CD4-positive, CD25-positive, alpha-beta regulatory T cell (primary cell): ENCODE data around the gene TEK. TPM values are rescaled to one million over a fixed set of nuclear protein-coding genes. Genes with fewer than 3 reads are reported as not detected.

Experiments
- ATAC-seq, 2 donors: fragments of 150-1000 bp; cut with Tn5 transposase; one replicate each; pipeline ENCODE4 v1.10.0; 2021; ENCODE audit warnings: low read depth in 2 of 2, moderate number of reproducible peaks in 2 of 2, moderate library complexity in 1 of 2
- DNase-seq, 3 donors: peaks; one replicate each; pipeline versions ENCODE4 v3.0.0 to v3.0.0-alpha.2; 2012 to 2022; ENCODE audit warnings: mixed read lengths in 1 of 3
- H3K27ac ChIP-seq: one replicate; pipeline ENCODE4 v1.7.0; 2013; ENCODE audit warnings: mild to moderate bottlenecking, low read length; ENCODE audit not compliant: insufficient read depth, poor library complexity, severe bottlenecking
- H3K27me3 ChIP-seq: one replicate; pipeline ENCODE4 v1.7.0; 2013; ENCODE audit warnings: low read length; ENCODE audit not compliant: control insufficient read depth, insufficient read depth
- H3K36me3 ChIP-seq: one replicate; pipeline ENCODE4 v1.7.0; 2013; ENCODE audit warnings: mild to moderate bottlenecking, low read length, moderate library complexity; ENCODE audit not compliant: control insufficient read depth, insufficient read depth
- H3K4me1 ChIP-seq: 2 replicates; pipeline ENCODE4 v1.7.0; 2013; ENCODE audit warnings: mild to moderate bottlenecking, low read length; ENCODE audit not compliant: insufficient read depth, control insufficient read depth, poor library complexity, severe bottlenecking
- H3K4me3 ChIP-seq: one replicate; pipeline ENCODE4 v1.7.0; 2013; ENCODE audit warnings: low read depth, mild to moderate bottlenecking, low read length, moderate library complexity
- H3K9me3 ChIP-seq, 2 experiments: 1 replicate in 1 of 2; 2 replicates in 1 of 2; pipeline ENCODE4 v1.7.0; 2013; ENCODE audit warnings: low read length in 2 of 2, mild to moderate bottlenecking in 1 of 2, moderate library complexity in 1 of 2; ENCODE audit not compliant: control insufficient read depth in 2 of 2
- H3K27ac Mint-ChIP-seq, 3 donors: one replicate each; pipeline ENCODE4 v1.8.0; 2020 to 2022; ENCODE audit warnings: mild to moderate bottlenecking in 3 of 3, mixed read lengths in 3 of 3, moderate library complexity in 2 of 3
- H3K27me3 Mint-ChIP-seq: one replicate; pipeline ENCODE4 v1.8.0; 2022; ENCODE audit warnings: mild to moderate bottlenecking, mixed read lengths
- H3K36me3 Mint-ChIP-seq: one replicate; pipeline ENCODE4 v1.8.0; 2020; ENCODE audit warnings: mixed read lengths
- H3K4me1 Mint-ChIP-seq, 4 donors: one replicate each; pipeline ENCODE4 v1.8.0; 2020 to 2022; ENCODE audit warnings: mixed read lengths in 4 of 4, mild to moderate bottlenecking in 1 of 4
- H3K4me3 Mint-ChIP-seq, 4 donors: one replicate each; pipeline ENCODE4 v1.8.0; 2020 to 2022; ENCODE audit warnings: mild to moderate bottlenecking in 4 of 4, mixed read lengths in 4 of 4, moderate library complexity in 3 of 4
- H3K9me3 Mint-ChIP-seq, 7 donors: one replicate each; pipeline ENCODE4 v1.8.0; 2020 to 2022; ENCODE audit warnings: mixed read lengths in 7 of 7, mild to moderate bottlenecking in 3 of 7, moderate library complexity in 2 of 7
- polyA plus RNA-seq, 4 donors: library from polyadenylated mRNA; unstranded; fragments of 300-500 nt; fragmentation: Illumina TruSeq; gene quantifications; one replicate each; pipeline ENCODE4 v1.2.3, GENCODE V29; 2021
- total RNA-seq: library from RNA; stranded (reverse); gene quantifications from one replicate; pipeline ENCODE4 v1.2.3, GENCODE V29; 2022

The TEK gene
- total and polyA plus RNA-seq, 5 donors from 2014 or later = not detected

- no peak overlapping the region for H3K4me3 Mint-ChIP-seq
- Histone ChIP-seq H3K4me1 (no peaks in the 10 kb centered on the region), H3K36me3 (no peaks in the 10 kb centered on the region), H3K4me3 (no peak overlapping the region), H3K9me3 (no peaks in the 10 kb centered on the region), H3K27me3 (no peaks in the 10 kb centered on the region), H3K27ac (no peak overlapping the region)
- peaks cover 0 to 5% (median 0%) of the 10 kb centered on the region in 7 donors for H3K9me3 Mint-ChIP-seq
- no peaks in the 10 kb centered on the region for H3K4me1 Mint-ChIP-seq
- DNase-seq = no peak
- no peak overlapping the region for H3K27ac Mint-ChIP-seq
- ATAC-seq = no peak
- H3K36me3 Mint-ChIP-seq = no peaks in the 10 kb centered on the region
- no peaks in the 10 kb centered on the region for H3K27me3 Mint-ChIP-seq
These were observed 40.6 kb downstream of the TEK start for GRCh38 chr9:27149651-27150050.

DNA sequence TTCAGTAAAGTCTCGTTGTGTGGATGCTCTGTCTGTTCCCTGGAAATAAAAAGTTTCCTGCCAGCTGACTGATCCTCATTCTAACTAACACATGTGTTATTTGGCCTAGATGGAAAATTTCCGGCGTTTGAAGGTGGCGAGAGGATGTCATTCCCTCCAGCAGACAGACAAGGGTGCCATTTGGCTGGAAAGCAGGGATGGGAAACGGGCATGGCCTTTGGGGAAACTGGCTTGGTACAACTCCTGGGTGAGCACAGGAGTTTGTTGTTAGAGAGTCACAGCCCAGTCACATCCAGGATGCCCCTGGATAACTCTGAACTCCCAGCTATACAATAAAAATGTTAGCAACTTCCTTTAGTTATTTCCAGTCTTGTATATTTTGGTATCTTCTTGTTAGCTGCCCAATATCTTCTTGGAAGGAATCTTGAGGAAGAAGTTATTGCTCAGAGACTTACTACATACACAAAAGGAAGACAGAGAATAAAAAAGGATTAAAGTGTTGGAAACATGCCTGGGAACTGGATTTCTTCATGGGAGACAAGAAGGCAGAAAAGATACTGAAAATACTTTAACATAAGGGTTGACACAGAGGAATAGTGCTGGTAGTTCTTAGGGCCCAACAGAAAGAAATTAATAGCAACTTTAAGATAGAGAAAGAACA lies 41.9 kb downstream of the TEK start:
- no peaks in the 10 kb centered on the region for H3K4me1 ChIP-seq
- DNase-seq (no peak), ATAC-seq (no peak)
- Mint-ChIP-seq H3K27me3 (no peaks in the 10 kb centered on the region), H3K9me3 (peaks cover 0 to 5% (median 0%) of the 10 kb centered on the region in 7 donors), H3K27ac (no peak overlapping the region), H3K4me3 (no peak overlapping the region), H3K4me1 (no peaks in the 10 kb centered on the region), H3K36me3 (no peaks in the 10 kb centered on the region)
- no peaks in the 10 kb centered on the region for H3K27me3 ChIP-seq
- H3K27ac ChIP-seq = no peak overlapping the region
- H3K4me3 ChIP-seq = no peak overlapping the region
- no peaks in the 10 kb centered on the region for H3K36me3 ChIP-seq
- H3K9me3 ChIP-seq = no peaks in the 10 kb centered on the region

DNA sequence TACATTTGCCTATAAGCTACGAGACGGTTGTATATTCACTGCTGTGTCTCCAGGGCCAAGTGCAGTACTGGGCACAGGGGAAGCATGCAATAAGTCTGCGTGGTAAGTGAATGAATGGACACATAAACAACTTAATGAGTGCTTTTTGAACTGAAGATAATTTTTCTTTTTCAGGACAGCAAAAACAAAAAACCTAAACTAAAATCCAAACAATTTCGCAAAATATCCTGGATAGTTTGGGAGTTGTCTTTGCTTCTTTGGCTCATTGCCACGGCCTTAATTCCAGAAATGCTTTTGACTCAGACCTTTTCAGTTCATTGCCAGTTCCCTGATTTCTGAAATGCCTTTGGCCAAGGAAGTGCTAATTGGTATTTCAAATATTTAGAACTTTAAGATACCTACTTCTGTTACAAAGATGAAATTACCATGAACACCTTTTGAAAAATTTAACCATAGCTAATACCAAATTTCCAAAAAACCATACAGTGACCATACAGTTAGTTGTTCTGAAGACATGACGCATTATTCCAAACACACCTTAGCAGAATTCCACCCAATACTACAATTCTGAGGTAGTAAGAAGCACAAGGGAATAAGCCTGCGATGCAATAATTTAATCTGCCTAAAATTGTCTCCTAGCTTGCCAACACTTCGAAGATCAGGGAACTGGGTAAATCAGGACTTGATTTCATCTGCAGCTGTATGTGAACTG lies 42.8 kb downstream of the TEK start:
- Mint-ChIP-seq H3K4me1 (no peaks in the 10 kb centered on the region), H3K27ac (no peak overlapping the region), H3K9me3 (peaks cover 0 to 5% (median 0%) of the 10 kb centered on the region in 7 donors), H3K36me3 (no peaks in the 10 kb centered on the region), H3K4me3 (no peak overlapping the region), H3K27me3 (no peaks in the 10 kb centered on the region)
- no peaks in the 10 kb centered on the region for H3K27me3 ChIP-seq
- no peak overlapping the region for H3K4me3 ChIP-seq
- no peak overlapping the region for H3K27ac ChIP-seq
- no peaks in the 10 kb centered on the region for H3K9me3 ChIP-seq
- H3K36me3 ChIP-seq = no peaks in the 10 kb centered on the region
- no peaks in the 10 kb centered on the region for H3K4me1 ChIP-seq
- DNase-seq (no peak), ATAC-seq (no peak)

DNA sequence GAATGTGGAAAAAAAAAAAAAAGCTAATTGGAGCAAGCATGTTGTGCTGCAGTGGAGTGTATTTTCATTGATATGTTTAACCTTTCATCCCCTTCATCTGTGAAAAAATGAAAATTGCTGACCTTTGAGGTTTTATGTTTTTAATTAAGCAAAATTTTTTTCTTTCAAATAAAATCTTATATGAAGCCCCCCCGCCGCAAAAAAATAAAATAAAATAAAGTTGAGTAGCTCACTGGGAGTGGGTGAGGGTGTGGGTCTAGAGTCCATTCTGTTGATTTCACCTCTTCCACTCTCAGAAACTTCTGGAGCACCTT lies 43.3 kb downstream of the TEK start:
- no peak for DNase-seq
- Histone ChIP-seq H3K27me3 (no peaks in the 10 kb centered on the region), H3K4me1 (no peaks in the 10 kb centered on the region), H3K36me3 (no peaks in the 10 kb centered on the region), H3K9me3 (no peaks in the 10 kb centered on the region), H3K27ac (no peak overlapping the region), H3K4me3 (no peak overlapping the region)
- Mint-ChIP-seq H3K36me3 (no peaks in the 10 kb centered on the region), H3K27me3 (no peaks in the 10 kb centered on the region), H3K4me1 (no peaks in the 10 kb centered on the region), H3K4me3 (no peak overlapping the region), H3K27ac (no peak overlapping the region), H3K9me3 (peaks cover 0 to 5% (median 0%) of the 10 kb centered on the region in 7 donors)
- ATAC-seq = no peak

DNA sequence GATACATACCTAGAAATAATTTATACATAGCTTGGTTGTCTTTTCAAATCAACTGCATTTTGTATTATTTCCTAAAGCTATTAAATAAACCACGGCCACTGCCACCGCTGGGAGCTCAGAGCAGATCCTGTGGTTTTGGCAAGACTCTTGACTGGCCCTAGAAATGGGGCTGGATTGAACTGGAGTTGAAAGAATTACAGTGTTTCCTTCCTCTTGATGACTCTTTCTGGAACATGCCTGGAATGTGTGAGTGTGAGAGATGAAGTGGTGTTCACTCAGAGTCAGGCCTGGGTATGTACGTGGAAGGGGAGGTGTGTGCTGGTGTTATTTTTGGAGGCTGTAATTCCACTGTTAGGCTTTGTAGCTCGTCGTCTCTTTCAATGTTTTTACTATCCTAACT lies 45.9 kb downstream of the TEK start:
- Histone ChIP-seq H3K36me3 (no peaks in the 10 kb centered on the region), H3K27ac (no peak overlapping the region), H3K4me3 (no peak overlapping the region), H3K27me3 (no peaks in the 10 kb centered on the region), H3K9me3 (no peaks in the 10 kb centered on the region), H3K4me1 (no peaks in the 10 kb centered on the region)
- DNase-seq (no peak), ATAC-seq (no peak)
- Mint-ChIP-seq H3K4me1 (no peaks in the 10 kb centered on the region), H3K36me3 (no peaks in the 10 kb centered on the region), H3K27ac (no peak overlapping the region), H3K9me3 (peaks cover 0 to 2% (median 0%) of the 10 kb centered on the region in 7 donors), H3K4me3 (no peak overlapping the region), H3K27me3 (peaks cover 4% of the 10 kb centered on the region)

DNA sequence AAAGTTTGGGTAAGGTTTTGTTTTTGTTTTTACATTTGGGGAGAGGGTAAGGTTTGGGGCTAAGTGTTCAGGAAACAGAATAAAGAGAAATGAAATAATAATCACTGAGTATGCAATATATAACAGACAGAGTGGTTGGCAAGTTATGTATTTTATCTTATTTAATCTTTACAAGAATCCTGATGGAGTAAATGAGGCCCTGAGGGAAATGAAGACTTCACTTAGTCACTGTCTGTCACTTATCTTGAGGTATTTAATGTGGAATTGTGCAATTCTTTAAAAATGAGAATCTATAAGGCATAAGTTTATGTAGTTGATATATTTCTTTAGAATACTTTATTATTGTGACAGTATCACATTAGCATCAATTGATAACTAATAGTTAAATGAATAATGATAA lies 48.1 kb downstream of the TEK start:
- no peaks in the 10 kb centered on the region for H3K36me3 Mint-ChIP-seq
- Histone ChIP-seq H3K27ac (no peak overlapping the region), H3K36me3 (no peaks in the 10 kb centered on the region), H3K4me3 (no peak overlapping the region), H3K9me3 (no peaks in the 10 kb centered on the region), H3K4me1 (no peaks in the 10 kb centered on the region), H3K27me3 (no peaks in the 10 kb centered on the region)
- no peak overlapping the region for H3K27ac Mint-ChIP-seq
- ATAC-seq = no peak
- peaks cover 8% of the 10 kb centered on the region for H3K27me3 Mint-ChIP-seq
- DNase-seq = no peak
- H3K4me1 Mint-ChIP-seq = no peaks in the 10 kb centered on the region
- no peak overlapping the region for H3K4me3 Mint-ChIP-seq
- H3K9me3 Mint-ChIP-seq = no peaks in the 10 kb centered on the region

- Histone ChIP-seq H3K36me3 (no peaks in the 10 kb centered on the region), H3K4me3 (no peak overlapping the region), H3K27me3 (no peaks in the 10 kb centered on the region), H3K4me1 (no peaks in the 10 kb centered on the region), H3K9me3 (no peaks in the 10 kb centered on the region), H3K27ac (no peak overlapping the region)
- no peak overlapping the region for H3K27ac Mint-ChIP-seq
- H3K9me3 Mint-ChIP-seq = no peaks in the 10 kb centered on the region
- H3K36me3 Mint-ChIP-seq = no peaks in the 10 kb centered on the region
- no peak for DNase-seq
- H3K4me3 Mint-ChIP-seq = no peak overlapping the region
- peaks cover 8% of the 10 kb centered on the region for H3K27me3 Mint-ChIP-seq
- ATAC-seq = no peak
- no peaks in the 10 kb centered on the region for H3K4me1 Mint-ChIP-seq
These were observed 48.7 kb downstream of the TEK start for GRCh38 chr9:27157736-27158135.

DNA sequence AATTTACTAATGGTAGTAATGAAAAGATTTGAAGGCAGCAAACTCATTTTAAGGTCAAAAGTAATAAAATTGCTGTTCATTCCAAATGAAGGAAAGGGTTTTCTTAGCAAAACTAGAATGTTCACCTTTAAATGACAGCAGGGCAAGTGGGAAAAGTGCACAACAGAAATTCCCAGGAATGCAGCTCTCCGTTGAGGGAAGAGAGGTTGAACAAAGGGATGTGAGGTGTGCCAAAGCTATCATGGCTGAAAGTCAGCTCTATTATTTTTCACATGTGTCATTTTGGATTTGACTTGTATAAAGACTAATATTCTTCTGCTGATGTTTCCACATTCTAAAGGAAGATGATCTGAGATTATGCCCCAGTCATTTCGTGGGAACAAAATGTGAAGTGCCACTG lies 51.6 kb downstream of the TEK start:
- Mint-ChIP-seq H3K4me3 (no peak overlapping the region), H3K27ac (no peak overlapping the region), H3K27me3 (peaks cover 8% of the 10 kb centered on the region), H3K4me1 (no peaks in the 10 kb centered on the region), H3K36me3 (no peaks in the 10 kb centered on the region), H3K9me3 (no peaks in the 10 kb centered on the region)
- Histone ChIP-seq H3K4me1 (no peaks in the 10 kb centered on the region), H3K4me3 (no peak overlapping the region), H3K36me3 (no peaks in the 10 kb centered on the region), H3K9me3 (no peaks in the 10 kb centered on the region), H3K27ac (no peak overlapping the region), H3K27me3 (no peaks in the 10 kb centered on the region)
- no peak for DNase-seq
- ATAC-seq = no peak
